HG03039 (cell line): Measurements from ENCODE around the gene LDAF1.
"Not testable (repeated sequence)": the region's sequence is repeated elsewhere in the genome, so short reads cannot be mapped to it uniquely, and the experiment has no call there.

Experiments
- ATAC-seq: cut with Tn5 transposase; IDR thresholded peaks from one replicate; pipeline ENCODE4 v1.9.1; 2021; ENCODE audit warnings: mild to moderate bottlenecking, moderate library complexity; ENCODE audit not compliant: unreplicated experiment

The LDAF1 gene

DNA sequence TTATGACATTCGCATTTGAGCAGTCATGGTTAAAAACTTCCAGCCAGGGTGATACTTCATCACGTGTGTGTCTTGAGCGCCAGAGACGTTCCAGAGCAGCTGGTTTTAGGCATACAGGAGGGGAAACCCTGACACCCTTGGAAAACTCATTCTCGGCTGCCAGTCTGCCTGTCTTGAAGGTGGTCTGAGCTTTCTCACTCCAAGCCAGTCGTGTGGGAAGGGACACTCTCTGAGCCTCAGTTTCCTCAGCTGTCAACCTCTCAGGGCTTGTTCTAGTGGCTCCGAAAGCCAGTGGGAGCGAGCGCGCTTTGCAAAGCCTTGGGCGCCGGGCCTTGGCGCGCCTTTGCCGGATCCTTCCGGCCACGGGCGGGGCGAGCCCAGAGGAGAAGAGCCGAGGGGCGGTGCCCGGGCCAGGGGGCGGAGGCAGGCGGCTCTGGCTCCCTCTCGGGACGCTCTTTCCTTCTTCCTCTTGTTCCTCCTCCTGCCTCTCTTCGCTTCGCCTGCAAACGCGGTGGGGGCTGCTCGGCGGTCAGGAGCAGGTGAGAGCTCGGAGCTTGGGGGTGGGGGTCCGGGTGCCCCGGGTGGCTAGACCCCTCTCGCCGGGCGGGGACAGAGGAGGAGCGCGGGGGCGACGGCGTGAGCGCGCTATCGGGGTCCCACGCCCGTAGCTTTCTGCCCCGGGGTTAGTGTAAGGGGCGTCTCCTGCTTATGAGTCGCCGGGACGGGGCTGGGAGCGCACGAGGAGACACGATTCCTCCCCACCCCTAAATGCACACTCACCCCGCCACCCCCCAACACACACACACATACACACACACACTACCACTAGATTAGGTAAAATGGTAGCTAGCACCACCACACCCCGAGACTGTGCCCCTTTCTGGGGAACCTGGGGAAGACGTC lies at the start of gene LDAF1:
Gene LDAF1 (plus strand): TSS at position 467 of the 903 bp plus-strand sequence. CDS start 2,509 bp downstream, outside the sequence.
- ATAC-seq = peak; percentile 78

DNA sequence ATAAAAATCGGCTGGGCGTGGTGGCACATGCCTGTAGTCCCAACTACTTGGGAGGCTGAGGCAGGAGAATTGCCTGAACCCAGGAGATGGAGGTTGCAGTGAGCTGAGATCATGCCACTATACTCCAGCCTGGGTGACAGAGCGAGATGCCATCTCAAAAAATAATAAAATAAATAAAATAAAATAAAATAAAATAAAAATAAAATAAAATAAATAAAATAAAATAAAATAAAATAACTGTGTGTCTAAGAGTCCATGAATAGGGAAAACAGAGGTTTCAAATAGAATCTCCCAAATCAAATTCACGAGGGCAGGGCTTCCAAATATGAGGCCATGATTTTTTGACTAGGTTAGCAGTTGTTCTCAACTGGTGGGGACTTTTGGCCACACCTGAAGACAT lies 42.9 kb upstream of the LDAF1 start:
- ATAC-seq = not testable (repeated sequence)

DNA sequence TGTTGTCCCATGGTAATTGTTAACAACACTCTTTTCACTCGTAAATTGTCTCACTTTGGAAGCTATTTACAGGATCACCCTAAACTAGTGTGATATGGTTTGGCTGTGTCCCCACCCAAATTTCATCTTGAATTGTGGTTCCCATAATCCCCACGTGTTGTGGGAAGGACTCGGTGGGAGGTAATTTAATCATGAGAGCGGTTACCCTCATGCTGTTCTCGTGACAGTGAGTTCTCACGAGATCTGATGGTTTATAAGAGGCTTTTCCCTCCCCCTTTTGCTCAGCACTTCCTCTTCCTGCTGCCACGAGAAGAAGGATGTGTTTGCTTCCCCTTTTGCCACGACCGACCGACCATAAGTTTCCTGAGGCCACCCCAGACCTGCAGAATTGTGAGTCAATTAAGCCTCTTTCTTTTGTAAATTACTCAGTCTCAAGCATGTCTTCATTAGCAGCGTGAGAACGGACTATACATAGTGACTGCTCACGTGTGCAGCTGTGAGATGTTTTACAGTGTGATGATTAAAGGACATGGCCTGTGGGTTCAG lies 42.3 kb upstream of the LDAF1 start:
- no peak for ATAC-seq

DNA sequence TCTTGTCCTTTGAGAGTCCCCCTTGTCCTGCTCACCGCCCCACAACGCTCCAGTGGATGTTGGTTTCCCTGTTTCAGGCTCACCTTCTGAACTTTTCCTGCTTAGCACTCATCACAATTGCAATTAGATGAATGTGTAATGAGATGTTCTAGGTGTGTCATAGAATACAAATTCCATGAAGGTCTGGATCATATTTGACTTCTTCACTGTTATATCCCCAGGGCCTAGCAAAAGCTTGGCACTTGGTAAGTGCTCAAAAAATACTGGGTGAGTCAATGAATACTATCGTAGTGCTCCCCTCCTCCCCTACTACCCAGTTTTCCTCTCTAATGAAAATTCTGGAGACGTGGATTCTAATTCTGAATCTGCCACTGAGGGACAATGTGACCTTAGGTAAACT lies 40.9 kb upstream of the LDAF1 start:
- ATAC-seq = no peak

DNA sequence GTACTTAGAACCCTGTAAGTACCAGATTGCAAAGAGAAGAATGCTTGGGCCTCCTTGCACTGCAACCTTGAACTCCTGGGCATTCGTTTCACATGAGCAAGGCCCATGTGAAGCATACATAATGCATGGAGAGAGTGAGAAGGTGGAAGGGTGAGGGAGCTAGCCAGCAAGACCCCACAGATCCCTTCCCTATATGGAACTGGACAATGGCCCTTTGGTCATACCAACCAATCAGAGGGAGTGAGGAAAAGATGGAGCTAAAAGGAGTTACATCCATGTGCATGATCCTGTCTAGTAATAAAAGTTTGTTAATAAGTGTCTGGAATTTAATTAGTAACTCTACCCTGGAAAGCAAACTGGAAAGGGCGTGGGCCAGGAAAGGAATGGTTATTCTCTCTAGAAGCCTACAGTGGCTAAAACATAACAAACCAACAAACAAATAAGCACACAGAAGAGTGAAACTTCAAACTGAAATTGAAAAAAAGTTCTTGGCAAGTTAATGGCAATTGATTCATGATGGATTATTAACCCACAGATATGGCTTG lies 37.4 kb upstream of the LDAF1 start:
- ATAC-seq = no peak

DNA sequence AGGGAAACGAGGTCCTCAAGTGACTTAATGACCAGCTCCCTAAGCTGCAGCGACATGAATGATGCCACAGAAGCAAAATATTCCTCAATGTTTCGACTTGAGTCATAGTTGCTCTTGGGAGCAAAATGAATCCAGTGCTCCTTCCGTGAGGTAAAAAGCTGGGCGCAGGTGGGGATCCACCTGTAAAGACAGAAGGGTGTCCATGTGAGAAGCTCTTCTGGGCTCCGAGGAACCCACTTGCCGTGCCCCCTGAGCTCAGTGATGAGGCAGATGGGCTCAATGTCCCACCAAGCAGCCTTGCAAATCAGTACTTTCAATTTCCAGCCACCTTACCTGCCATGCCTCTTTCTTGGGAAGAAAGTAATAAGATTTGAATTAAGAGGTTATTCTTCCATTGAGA lies 33.3 kb upstream of the LDAF1 start:
- no peak for ATAC-seq

DNA sequence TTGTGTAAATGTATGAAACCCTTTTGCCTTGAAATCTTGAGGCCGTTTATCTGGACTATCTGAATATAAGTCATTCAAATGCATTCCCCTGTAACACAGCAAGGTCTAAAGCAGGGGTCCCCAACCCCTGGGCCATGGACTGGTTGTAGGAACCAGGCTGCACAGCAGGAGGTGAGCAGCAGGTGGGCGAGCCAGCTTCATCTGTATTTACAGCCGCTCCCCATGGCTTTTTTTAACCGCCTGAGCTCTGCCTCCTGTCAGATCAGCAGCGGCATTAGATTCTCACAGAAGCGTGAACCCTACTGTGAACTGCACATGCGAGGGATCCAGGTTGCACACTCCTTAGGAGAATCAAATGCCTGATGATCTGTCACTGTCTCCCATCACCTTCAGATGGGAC lies 32.0 kb upstream of the LDAF1 start:
- no peak for ATAC-seq

DNA sequence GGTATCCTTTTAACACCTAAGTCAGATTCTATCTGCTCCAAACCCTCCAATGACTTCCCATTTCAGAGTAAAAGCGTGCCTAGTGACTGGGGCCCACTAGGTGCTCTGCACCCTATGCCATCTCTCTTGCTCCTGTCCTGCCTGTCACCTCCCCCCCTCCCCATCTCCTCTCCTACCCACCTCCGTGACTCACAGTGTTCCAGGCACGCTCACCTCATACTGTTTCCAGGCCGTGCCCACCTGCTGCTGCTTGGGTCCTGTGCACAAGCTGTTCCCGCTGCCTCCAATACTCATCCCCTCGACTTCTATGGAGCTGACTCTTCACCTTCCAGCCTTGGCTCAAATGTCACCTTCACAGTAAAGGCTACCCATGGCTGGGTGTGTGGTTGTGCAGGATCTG lies 29.5 kb upstream of the LDAF1 start:
- no peak for ATAC-seq

DNA sequence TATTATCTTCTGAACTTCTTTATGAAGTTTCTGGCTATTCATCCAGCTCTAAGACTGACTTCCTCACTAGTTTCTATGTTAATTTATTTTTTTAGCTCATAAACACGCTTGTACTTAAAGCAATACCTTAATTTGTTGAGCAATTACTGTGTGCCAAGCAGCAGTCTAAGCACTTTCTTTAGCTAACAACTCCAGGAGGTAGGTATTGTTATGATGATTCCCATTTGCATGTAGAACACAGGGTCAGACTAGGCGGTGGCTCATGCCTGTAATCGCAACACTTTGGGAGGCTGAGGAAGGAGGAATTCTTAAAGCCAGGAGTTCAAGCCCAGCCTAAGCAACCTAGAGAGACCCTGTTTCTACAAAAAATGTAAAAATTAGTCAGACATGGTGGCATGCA lies 27.7 kb upstream of the LDAF1 start:
- no peak for ATAC-seq

DNA sequence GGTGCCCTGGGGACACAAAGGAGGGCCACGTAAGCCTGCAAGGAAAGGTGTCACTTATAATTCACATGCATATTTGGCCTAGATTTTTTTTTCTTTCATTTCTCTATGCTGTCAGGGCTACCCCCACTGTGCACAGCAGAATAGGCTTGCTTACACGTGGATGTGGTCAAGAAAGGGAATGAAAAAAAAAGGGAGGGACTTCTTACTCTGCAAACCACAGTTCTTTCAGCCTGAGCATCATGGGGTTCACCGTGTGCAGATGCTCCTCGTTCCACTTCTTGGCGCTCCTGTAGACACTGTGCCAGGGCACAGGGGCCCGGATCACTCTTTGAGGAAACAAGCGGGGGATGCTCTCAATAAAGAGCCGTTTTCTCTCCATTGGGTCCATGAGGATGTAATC lies 24.4 kb upstream of the LDAF1 start:
- ATAC-seq = no peak

DNA sequence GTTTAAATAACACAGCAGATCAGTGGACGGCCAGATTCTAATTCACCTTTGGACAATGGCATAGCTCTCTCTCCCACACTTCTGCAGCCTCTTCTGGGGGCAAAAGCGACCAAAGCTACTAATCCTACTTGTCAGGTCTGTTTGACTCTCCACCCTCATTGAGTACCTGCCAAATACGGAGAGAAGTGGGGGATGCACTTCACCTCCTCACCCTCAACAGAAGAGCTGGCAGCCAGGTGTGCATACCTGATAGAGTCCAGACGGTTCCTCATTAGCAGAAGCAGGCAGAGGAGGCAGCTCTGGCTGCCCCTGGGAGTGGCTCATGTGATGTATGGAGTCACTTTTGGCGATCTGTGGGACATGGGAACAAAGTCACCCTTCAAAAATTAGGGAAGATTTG lies 12.7 kb upstream of the LDAF1 start:
- no peak for ATAC-seq

DNA sequence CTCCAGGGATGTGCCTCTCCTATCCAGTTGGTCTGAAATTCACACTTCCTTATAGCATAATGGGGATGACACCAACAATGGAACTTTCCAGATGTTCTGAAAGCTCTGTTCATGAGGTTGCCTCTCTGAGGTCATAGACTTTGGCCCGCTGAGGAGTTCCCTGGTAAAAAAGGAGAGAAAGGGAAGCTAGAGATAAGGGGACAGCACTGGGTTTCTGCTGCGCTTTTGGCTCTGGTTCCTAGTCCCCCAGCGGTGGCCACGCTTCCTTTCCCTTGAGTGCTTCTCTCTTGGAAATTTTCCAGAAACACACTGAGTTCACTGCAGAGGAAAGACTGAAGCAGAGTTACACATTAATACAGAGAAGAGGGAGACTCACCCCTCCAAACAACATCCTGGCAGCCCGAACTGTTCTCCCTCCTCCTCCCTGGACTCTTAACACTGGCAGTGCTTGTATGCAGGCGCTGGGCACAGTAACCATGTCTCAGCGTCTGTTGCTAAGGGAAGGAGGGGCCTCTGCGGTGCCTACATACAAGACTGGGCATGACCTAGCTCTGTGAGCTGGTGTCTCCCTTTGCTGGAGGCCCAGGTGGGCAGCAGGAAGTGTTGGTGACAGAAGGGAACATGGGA lies 8.0 kb upstream of the LDAF1 start, which contains the start of gene DNAH3:
Gene DNAH3 (minus strand): TSS at position 472 of the 627 bp plus-strand sequence. CDS start 527 bp downstream, outside the sequence.
- ATAC-seq = no peak

DNA sequence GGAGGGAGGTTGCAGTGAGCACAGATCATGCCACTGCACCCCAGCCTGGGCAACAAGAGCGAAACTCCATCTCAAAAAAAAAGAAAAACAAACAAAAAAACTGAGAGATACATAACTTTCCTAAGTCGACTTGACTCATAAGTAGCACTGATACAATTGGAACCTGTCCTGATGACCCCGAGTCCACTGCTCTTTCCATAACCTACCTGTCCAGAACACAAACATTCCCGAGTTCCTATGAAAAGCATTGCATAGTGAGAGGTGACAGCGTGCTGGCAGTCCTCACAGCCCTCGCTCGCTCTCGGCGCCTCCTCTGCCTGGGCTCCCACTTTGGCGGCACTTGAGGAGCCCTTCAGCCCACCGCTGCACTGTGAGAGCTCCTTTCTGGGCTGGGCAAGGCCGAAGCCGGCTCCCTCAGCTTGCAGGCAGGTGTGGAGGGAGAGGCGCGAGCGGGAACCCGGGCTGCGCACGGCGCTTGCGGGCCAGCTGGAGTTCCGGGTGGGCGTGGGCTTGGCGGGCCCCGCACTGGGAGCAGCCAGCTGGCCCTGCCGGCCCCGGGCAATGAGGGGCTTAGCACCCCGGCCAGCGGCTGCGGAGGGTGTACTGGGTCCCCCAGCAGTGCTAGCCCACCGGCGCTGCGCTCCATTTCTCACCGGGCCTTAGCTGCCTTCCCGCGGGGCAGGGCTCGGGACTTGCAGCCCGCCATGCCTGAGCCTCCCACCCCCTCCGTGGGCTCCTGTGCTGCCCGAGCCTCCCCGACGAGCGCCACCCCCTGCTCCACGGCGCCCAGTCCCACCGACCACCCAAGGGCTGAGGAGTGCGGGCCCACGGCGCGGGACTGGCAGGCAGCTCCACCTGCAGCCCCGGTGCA lies 6.1 kb upstream of the LDAF1 start:
- ATAC-seq = not testable (repeated sequence)

DNA sequence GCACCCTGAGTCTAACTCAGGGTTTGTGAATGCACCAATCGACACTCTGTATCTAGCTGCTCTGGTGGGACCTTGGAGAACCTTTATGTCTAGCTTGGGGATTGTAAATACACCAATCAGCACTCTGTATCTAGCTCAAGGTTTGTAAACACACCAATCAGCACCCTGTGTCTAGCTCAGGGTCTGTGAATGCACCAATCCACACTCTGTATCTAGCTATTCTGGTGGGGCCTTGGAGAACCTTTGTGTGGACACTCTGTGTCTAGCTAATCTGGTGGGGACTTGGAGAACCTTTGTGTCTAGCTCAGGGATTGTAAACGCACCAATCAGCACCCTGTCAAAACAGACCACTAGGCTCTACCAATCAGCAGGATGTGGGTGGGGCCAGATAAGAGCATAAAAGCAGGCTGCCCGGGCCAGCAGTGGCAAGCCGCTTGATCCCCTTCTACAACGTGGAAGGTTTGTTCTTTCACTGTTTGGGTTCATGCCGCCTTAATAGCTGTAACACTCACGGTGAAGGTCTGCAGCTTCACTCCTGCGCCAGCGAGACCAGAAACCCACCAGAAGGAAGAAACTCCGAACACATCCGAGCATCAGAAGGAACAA lies 5.2 kb upstream of the LDAF1 start:
- not testable (repeated sequence) for ATAC-seq

DNA sequence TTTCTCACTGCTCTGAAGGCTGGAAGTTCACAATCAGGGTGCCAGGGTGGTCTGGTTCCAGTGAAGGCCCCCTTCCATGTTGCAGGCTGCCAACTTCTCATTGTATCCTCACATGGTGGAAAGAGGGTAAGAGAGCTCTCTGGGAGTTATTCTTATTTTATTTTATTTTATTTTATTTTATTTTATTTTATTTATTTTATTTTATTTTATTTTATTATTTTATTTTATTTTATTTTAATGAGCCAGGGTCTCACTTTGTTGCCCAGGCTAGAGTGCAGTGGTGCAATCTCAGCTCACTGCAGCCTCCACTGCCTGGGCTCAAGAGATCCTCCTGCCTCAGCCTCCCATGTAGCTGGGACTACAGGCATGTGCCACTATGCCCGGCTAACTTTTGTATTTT lies 2.5 kb upstream of the LDAF1 start:
- not testable (repeated sequence) for ATAC-seq

DNA sequence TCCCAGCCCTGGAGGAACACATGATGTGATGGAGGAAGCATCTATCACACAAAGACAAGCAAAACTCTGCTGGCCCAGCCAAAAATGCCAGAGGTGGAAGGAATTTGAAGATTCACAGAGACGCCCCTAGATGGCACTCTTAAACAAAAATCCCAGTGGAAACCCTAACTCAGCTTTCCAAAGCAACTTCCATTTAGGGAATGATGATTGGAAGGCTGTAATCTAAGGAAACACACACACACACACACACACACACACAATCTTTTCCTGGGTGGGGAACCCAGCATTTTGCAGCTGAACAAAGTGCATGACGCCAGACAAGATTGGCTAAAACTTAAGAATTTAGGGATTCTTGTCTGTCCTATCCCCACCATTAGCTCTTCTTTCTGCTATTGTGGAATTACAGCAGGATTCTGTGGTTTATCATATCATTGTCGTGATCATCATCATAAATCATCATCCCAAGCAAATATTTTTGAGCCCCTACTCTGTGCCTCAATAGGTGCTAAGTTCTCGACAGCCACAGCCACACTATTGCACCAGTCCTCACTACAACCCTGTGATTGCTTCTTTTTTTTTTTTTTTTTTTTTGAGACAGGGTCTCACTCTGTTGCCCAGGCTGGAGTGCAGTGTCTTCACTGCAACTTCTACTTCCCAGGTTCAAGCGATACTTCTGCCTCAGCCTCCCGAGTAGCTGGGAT lies 1.6 kb upstream of the LDAF1 start:
- ATAC-seq = no peak

DNA sequence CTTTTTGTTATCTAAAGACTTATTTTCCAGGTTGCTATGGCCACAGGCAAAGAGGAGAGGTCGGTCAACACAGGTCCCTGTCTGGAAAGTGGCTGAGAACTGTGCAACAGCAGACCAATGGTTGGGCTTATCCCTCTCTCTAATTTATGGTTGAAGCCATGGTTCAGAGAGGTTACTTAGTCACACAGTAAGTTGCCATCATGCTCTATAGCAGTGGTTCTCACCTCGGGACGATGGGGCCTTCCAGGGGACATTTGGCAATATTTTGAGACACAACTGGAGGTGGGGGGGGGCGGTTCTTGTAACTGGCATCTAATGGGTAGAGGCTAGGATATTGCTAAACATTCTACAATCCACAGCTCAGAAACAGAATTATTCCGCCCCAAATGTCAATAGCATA lies 842 bp upstream of the LDAF1 start:
- no peak for ATAC-seq

DNA sequence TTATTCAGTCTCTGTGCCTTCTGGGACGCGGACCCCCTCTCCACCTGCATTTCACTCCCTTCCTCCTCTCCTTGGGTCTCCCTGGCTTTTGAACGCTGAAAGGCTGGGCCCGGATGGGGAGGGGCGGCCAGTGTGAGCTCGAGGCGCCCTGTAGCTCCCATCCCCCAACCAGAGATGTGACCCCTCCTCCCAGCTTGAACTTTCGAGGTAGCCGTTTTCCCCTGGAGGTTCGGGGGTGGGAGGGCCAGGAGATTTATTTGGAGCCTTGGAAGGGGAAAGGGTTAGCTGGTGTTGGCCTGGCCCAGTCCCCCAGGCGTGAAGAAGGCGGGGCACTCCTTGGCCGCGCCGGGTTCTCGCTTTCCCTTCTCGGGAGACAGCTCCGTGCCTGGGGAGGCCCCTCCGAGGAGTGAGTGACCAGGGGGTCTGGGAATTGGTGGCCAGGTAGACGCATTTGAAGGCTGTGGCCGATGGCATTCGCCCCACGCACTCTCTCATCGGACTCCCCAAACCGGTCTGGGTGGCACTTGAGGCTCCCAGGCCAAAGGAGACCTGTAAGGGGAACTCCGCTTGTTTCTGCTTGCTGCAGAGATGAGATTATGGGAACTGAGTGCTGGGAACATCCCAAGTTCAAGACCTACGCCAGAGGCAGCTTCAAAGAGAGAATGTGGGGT lies 942 bp downstream of the LDAF1 start:
- ATAC-seq = no peak

DNA sequence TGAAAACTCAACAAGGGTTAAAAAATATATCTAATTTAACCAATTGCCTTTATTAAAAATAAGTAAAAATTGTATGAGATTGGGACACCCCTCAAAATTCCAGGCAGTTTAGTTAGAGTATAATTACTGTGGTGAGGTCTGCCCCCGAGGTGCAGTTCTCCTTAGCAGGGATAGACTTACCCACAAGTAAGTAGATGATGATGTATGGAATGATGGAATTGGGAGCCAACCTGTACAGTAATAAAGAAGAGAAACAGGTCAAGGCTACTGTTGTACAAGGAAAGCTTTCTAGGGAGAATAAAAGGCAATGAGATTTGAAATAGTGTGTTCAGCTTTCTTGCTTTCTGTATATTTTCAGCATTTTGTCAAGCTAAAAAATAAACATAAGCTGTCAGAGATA lies 1.8 kb downstream of the LDAF1 start:
- ATAC-seq = no peak
